RWPE2 (cell line): ENCODE results near the gene FNDC3B.

Experiments
- ATAC-seq: fragments of 200-7000 bp; cut with Tn5 transposase; 3 replicates; pipeline ENCODE4 v1.9.1; 2021; ENCODE audit warnings: low read depth
- DNase-seq: peaks from one replicate; pipeline ENCODE4 v3.0.0-alpha.2; 2020; ENCODE audit warnings: low spot score
- H3K27ac ChIP-seq: fragments of 450-650 bp; 2 replicates; pipeline ENCODE4 v1.5.1; 2017; ENCODE audit warnings: mild to moderate bottlenecking; ENCODE audit not compliant: poor library complexity, severe bottlenecking
- H3K27me3 ChIP-seq: fragments of 250-450 bp; sonication (Bioruptor Pico); 2 replicates; pipeline ENCODE4 v1.5.1; 2021; ENCODE audit warnings: mild to moderate bottlenecking, moderate library complexity; ENCODE audit not compliant: insufficient read depth, poor library complexity, severe bottlenecking
- H3K36me3 ChIP-seq: fragments of 250-450 bp; sonication (Bioruptor Pico); 2 replicates; pipeline ENCODE4 v1.5.1; 2020; ENCODE audit warnings: low read depth, mild to moderate bottlenecking, moderate library complexity
- H3K4me1 ChIP-seq: fragments of 250-450 bp; sonication (Bioruptor Pico); 2 replicates; pipeline ENCODE4 v1.5.1; 2021; ENCODE audit warnings: mild to moderate bottlenecking, moderate library complexity; ENCODE audit not compliant: insufficient read depth, poor library complexity, severe bottlenecking
- H3K4me3 ChIP-seq: fragments of 250-450 bp; sonication (Bioruptor Pico); 2 replicates; pipeline ENCODE4 v1.5.1; 2021; ENCODE audit warnings: mild to moderate bottlenecking, moderate library complexity; ENCODE audit not compliant: severe bottlenecking
- H3K9me3 ChIP-seq: fragments of 250-450 bp; sonication (Bioruptor Pico); 2 replicates; pipeline ENCODE4 v1.5.1; 2021; ENCODE audit warnings: mild to moderate bottlenecking, moderate library complexity; ENCODE audit not compliant: severe bottlenecking
- TF ChIP-seq, protein P1 (sequence below): fragments of 450-650 bp; IDR thresholded peaks from one replicate; pipeline ENCODE4 v1.5.1; 2017; ENCODE audit warnings: mild to moderate bottlenecking, moderate library complexity; ENCODE audit not compliant: poor library complexity, severe bottlenecking

The FNDC3B gene

GRCh38 chr3:172191629-172192028 lies 152.3 kb downstream of the FNDC3B start:
- TF ChIP-seq, protein P1, sequence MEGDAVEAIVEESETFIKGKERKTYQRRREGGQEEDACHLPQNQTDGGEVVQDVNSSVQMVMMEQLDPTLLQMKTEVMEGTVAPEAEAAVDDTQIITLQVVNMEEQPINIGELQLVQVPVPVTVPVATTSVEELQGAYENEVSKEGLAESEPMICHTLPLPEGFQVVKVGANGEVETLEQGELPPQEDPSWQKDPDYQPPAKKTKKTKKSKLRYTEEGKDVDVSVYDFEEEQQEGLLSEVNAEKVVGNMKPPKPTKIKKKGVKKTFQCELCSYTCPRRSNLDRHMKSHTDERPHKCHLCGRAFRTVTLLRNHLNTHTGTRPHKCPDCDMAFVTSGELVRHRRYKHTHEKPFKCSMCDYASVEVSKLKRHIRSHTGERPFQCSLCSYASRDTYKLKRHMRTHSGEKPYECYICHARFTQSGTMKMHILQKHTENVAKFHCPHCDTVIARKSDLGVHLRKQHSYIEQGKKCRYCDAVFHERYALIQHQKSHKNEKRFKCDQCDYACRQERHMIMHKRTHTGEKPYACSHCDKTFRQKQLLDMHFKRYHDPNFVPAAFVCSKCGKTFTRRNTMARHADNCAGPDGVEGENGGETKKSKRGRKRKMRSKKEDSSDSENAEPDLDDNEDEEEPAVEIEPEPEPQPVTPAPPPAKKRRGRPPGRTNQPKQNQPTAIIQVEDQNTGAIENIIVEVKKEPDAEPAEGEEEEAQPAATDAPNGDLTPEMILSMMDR = no peak
- no peak for ATAC-seq
- no peak for DNase-seq
- no peaks in the 10 kb centered on the region for H3K36me3 ChIP-seq
- H3K27me3 ChIP-seq = no peaks in the 10 kb centered on the region
- H3K4me1 ChIP-seq = peaks cover 24% of the 10 kb centered on the region
- no peak overlapping the region for H3K4me3 ChIP-seq
- H3K27ac ChIP-seq = no peak overlapping the region
- H3K9me3 ChIP-seq = no peaks in the 10 kb centered on the region

GRCh38 chr3:172192830-172193415 lies 153.5 kb downstream of the FNDC3B start:
- DNase-seq (no peak), ATAC-seq (no peak)
- Histone ChIP-seq H3K36me3 (no peaks in the 10 kb centered on the region), H3K4me3 (no peak overlapping the region), H3K9me3 (no peaks in the 10 kb centered on the region), H3K27ac (no peak overlapping the region), H3K27me3 (no peaks in the 10 kb centered on the region), H3K4me1 (peaks cover 24% of the 10 kb centered on the region)
- TF ChIP-seq, protein P1 = no peak

- no peaks in the 10 kb centered on the region for H3K36me3 ChIP-seq
- H3K27ac ChIP-seq = no peak overlapping the region
- DNase-seq (no peak), ATAC-seq (no peak)
- H3K4me1 ChIP-seq = peaks cover 24% of the 10 kb centered on the region
- no peaks in the 10 kb centered on the region for H3K9me3 ChIP-seq
- no peaks in the 10 kb centered on the region for H3K27me3 ChIP-seq
- no peak overlapping the region for H3K4me3 ChIP-seq
- TF ChIP-seq, protein P1 = no peak
These were observed 154.1 kb downstream of the FNDC3B start for GRCh38 chr3:172193436-172193835.

- no peak overlapping the region for H3K27ac ChIP-seq
- no peak for DNase-seq
- H3K36me3 ChIP-seq = no peaks in the 10 kb centered on the region
- peak; percentile 54; the same call in 2 of the 3 replicates for ATAC-seq
- TF ChIP-seq, protein P1 = no peak
- H3K4me3 ChIP-seq = no peak overlapping the region
- H3K9me3 ChIP-seq = no peaks in the 10 kb centered on the region
- peaks cover 23% of the 10 kb centered on the region for H3K4me1 ChIP-seq
- no peaks in the 10 kb centered on the region for H3K27me3 ChIP-seq
These were observed 155.5 kb downstream of the FNDC3B start for GRCh38 chr3:172194702-172195406.

GRCh38 chr3:172195407-172195754 lies 156.0 kb downstream of the FNDC3B start:
- TF ChIP-seq, protein P1 = no peak
- no peaks in the 10 kb centered on the region for H3K9me3 ChIP-seq
- no peak overlapping the region for H3K27ac ChIP-seq
- no peaks in the 10 kb centered on the region for H3K27me3 ChIP-seq
- no peak overlapping the region for H3K4me3 ChIP-seq
- no peaks in the 10 kb centered on the region for H3K36me3 ChIP-seq
- ATAC-seq (no peak), DNase-seq (no peak)
- H3K4me1 ChIP-seq = peaks cover 19% of the 10 kb centered on the region
